HFFc6 (cell line): ENCODE data around the gene DYNC1I1. TPM values are rescaled to one million over a fixed set of nuclear protein-coding genes. Genes with fewer than 3 reads are reported as not detected.

Experiments
- DNase-seq: peaks from one replicate; pipeline ENCODE4 v3.0.0-alpha.2; 2018
- H3K27ac Mint-ChIP-seq: 2 replicates; pipeline ENCODE4 v1.8.0; 2020; ENCODE audit warnings: mild to moderate bottlenecking, mixed read lengths
- H3K27me3 Mint-ChIP-seq: 2 replicates; pipeline ENCODE4 v1.8.0; 2021; ENCODE audit warnings: mild to moderate bottlenecking, moderate library complexity, mixed read lengths; ENCODE audit not compliant: insufficient read depth
- H3K36me3 Mint-ChIP-seq: 2 replicates; pipeline ENCODE4 v1.8.0; 2021; ENCODE audit warnings: low read depth, mixed read lengths
- H3K4me1 Mint-ChIP-seq: 2 replicates; pipeline ENCODE4 v1.8.0; 2020; ENCODE audit warnings: low read depth, mixed read lengths
- H3K4me3 Mint-ChIP-seq: 2 replicates; pipeline ENCODE4 v1.8.0; 2020; ENCODE audit warnings: mild to moderate bottlenecking, moderate library complexity, mixed read lengths
- H3K9me3 Mint-ChIP-seq: 2 replicates; pipeline ENCODE4 v1.8.0; 2020; ENCODE audit warnings: mild to moderate bottlenecking, mixed read lengths
- CTCF ChIP-seq: fragments of 200-600 bp; sonication (generic); IDR thresholded peaks from 2 replicates; pipeline ENCODE4 v1.5.0; 2021; ENCODE audit warnings: antibody characterized with exemption, mild to moderate bottlenecking
- total RNA-seq, 6 experiments: library from RNA; stranded (reverse); fragmentation: NEBNext Ultra II Directional; extraction: Animal tissue kit (Norgen Biotek cat#: 25700); gene quantifications; 2 replicates in 1 of 6; 3 replicates in 5 of 6; pipeline ENCODE4 v1.2.3, GENCODE V29; 2021

DYNC1I1 gene
- total RNA-seq, 6 experiments from 2014 or later: 0.08 to 0.34 (median 0.14) TPM; not detected in 1

GRCh38 chr7:95905167-95905566 lies 132.8 kb downstream of the DYNC1I1 start:
- H3K4me1 Mint-ChIP-seq: no peaks in the 10 kb centered on the region
- peaks cover 2% of the 10 kb centered on the region; the same call in 1 of the 2 replicates for H3K27me3 Mint-ChIP-seq
- H3K36me3 Mint-ChIP-seq: no peaks in the 10 kb centered on the region
- no peak overlapping the region for H3K4me3 Mint-ChIP-seq
- TF ChIP-seq CTCF: no peak
- no peak for DNase-seq
- H3K9me3 Mint-ChIP-seq: no peaks in the 10 kb centered on the region
- no peak overlapping the region for H3K27ac Mint-ChIP-seq

GRCh38 chr7:95906851-95907250 lies 134.5 kb downstream of the DYNC1I1 start:
- no peak overlapping the region for H3K4me3 Mint-ChIP-seq
- peaks cover 2% of the 10 kb centered on the region; the same call in 1 of the 2 replicates for H3K27me3 Mint-ChIP-seq

GRCh38 chr7:95907337-95907736 lies 135.0 kb downstream of the DYNC1I1 start:
- no peak for TF ChIP-seq CTCF
- H3K4me3 Mint-ChIP-seq: no peak overlapping the region
- no peaks in the 10 kb centered on the region for H3K36me3 Mint-ChIP-seq
- no peak for DNase-seq
- no peaks in the 10 kb centered on the region for H3K9me3 Mint-ChIP-seq
- H3K27me3 Mint-ChIP-seq: peaks cover 2% of the 10 kb centered on the region; the same call in 1 of the 2 replicates
- no peak overlapping the region for H3K27ac Mint-ChIP-seq
- no peaks in the 10 kb centered on the region for H3K4me1 Mint-ChIP-seq

More at GRCh38 chr7:95906851-95907250, 134.5 kb downstream of the DYNC1I1 start:
- no peak for TF ChIP-seq CTCF
- no peak for DNase-seq
- no peaks in the 10 kb centered on the region for H3K9me3 Mint-ChIP-seq
- no peak overlapping the region for H3K27ac Mint-ChIP-seq
- no peaks in the 10 kb centered on the region for H3K36me3 Mint-ChIP-seq
- no peaks in the 10 kb centered on the region for H3K4me1 Mint-ChIP-seq

- Mint-ChIP-seq H3K36me3 (no peaks in the 10 kb centered on the region), H3K9me3 (no peaks in the 10 kb centered on the region), H3K27me3 (peaks cover 2% of the 10 kb centered on the region)
These were observed 136.1 kb downstream of the DYNC1I1 start for GRCh38 chr7:95908499-95908898.

GRCh38 chr7:95910341-95910740 lies 138.0 kb downstream of the DYNC1I1 start:
- no peak for TF ChIP-seq CTCF
- Mint-ChIP-seq H3K4me1 (peaks cover 5% of the 10 kb centered on the region; the same call in 1 of the 2 replicates), H3K27ac (no peak overlapping the region), H3K9me3 (no peaks in the 10 kb centered on the region), H3K4me3 (no peak overlapping the region), H3K36me3 (no peaks in the 10 kb centered on the region), H3K27me3 (peaks cover 2% of the 10 kb centered on the region)
- DNase-seq: no peak

More at GRCh38 chr7:95908499-95908898, 136.1 kb downstream of the DYNC1I1 start:
- H3K4me1 Mint-ChIP-seq: no peaks in the 10 kb centered on the region
- no peak for DNase-seq
- no peak for TF ChIP-seq CTCF
- no peak overlapping the region for H3K27ac Mint-ChIP-seq
- H3K4me3 Mint-ChIP-seq: no peak overlapping the region

GRCh38 chr7:95915731-95916130 lies 143.4 kb downstream of the DYNC1I1 start:
- peak overlapping the region; percentile 84 for H3K4me3 Mint-ChIP-seq
- no peaks in the 10 kb centered on the region for H3K9me3 Mint-ChIP-seq
- no peak for TF ChIP-seq CTCF
- no peak overlapping the region for H3K27ac Mint-ChIP-seq
- no peak for DNase-seq
- H3K27me3 Mint-ChIP-seq: no peaks in the 10 kb centered on the region; the same call in 1 of the 2 replicates
- H3K36me3 Mint-ChIP-seq: no peaks in the 10 kb centered on the region
- H3K4me1 Mint-ChIP-seq: peaks cover 12% of the 10 kb centered on the region; the same call in 1 of the 2 replicates
